ENCODE data around the gene FNDC3B.

Gene FNDC3B

GRCh38 chr3:172218350-172219323 lies 179.3 kb downstream of the FNDC3B start:
- no peak for DNase-seq (ENCODE audit: low spot score)
- Histone ChIP-seq H3K4me3 (no peak overlapping the region), H3K27ac (no peak overlapping the region)
- no peak for TF ChIP-seq CTCF (IDR thresholded peaks at IDR 0.05)

GRCh38 chr3:172219750-172220149 lies 180.4 kb downstream of the FNDC3B start:
- Histone ChIP-seq H3K4me3 (no peak overlapping the region), H3K27ac (no peak overlapping the region)
- TF ChIP-seq CTCF (IDR thresholded peaks at IDR 0.05) = no peak
- DNase-seq (ENCODE audit: low spot score) = no peak

GRCh38 chr3:172221547-172221946 lies 182.2 kb downstream of the FNDC3B start:
- Histone ChIP-seq H3K27ac (no peak overlapping the region), H3K4me3 (no peak overlapping the region)
- DNase-seq (ENCODE audit: low spot score) = no peak
- no peak for TF ChIP-seq CTCF (IDR thresholded peaks at IDR 0.05)

- Histone ChIP-seq H3K27ac (no peak overlapping the region), H3K4me3 (no peak overlapping the region)
- no peak for TF ChIP-seq CTCF (IDR thresholded peaks at IDR 0.05)
- no peak for DNase-seq (ENCODE audit: low spot score)
These were observed 183.2 kb downstream of the FNDC3B start for GRCh38 chr3:172222478-172223071.

- Histone ChIP-seq H3K4me3 (no peak overlapping the region), H3K27ac (no peak overlapping the region)
- DNase-seq (ENCODE audit: low spot score) = no peak
These were observed 184.5 kb downstream of the FNDC3B start for GRCh38 chr3:172223870-172224269.

GRCh38 chr3:172224560-172225214 lies 185.3 kb downstream of the FNDC3B start:
- DNase-seq (ENCODE audit: low spot score) = no peak
- no peak overlapping the region for H3K4me3 ChIP-seq
- TF ChIP-seq CTCF (IDR thresholded peaks at IDR 0.05) = no peak
- H3K27ac ChIP-seq = no peak overlapping the region

More at GRCh38 chr3:172223870-172224269, 184.5 kb downstream of the FNDC3B start:
- no peak for TF ChIP-seq CTCF (IDR thresholded peaks at IDR 0.05)

Data from coronary artery (tissue), 2 donors.